C4-2B (cell line): ENCODE results near the gene OXSR1.

Experiments
- ZFX ChIP-seq: fragments of 450-650 bp; IDR thresholded peaks from 2 replicates; pipeline ENCODE4 v1.6.1; 2017
- TF ChIP-seq, protein P1 (sequence below): fragments of 450-650 bp; conservative IDR thresholded peaks from 2 replicates; pipeline ENCODE4 v1.5.1; 2017; ENCODE audit warnings: mild to moderate bottlenecking

DNA sequence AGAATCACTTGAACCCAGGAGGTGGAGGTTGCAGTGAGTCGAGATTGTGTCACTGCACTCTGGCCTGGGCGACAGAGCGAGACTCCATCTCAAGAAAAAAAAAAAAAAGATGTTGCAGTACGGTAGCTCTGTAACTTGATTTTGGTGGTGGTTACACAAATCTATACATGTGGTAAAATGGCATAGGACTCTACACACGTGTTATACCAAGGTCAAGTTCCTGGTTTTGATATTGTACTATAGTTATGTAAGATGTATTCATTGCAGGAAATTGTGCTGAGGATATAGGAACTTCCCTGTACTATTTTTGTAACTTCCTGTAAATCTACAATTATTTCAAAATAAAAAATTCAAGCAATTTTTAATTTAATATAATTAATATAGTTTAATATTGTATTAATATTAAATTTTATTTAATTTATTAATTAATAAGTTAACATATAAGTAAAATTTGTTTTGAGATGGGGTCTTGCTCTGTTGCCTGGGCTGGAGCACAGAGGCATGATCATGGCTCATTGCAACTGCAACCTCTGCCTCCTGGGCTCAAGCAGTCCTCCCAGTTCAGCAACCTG, 16.9 kb upstream of the OXSR1 start:
- TF ChIP-seq ZFX: no peak
- TF ChIP-seq, protein P1, sequence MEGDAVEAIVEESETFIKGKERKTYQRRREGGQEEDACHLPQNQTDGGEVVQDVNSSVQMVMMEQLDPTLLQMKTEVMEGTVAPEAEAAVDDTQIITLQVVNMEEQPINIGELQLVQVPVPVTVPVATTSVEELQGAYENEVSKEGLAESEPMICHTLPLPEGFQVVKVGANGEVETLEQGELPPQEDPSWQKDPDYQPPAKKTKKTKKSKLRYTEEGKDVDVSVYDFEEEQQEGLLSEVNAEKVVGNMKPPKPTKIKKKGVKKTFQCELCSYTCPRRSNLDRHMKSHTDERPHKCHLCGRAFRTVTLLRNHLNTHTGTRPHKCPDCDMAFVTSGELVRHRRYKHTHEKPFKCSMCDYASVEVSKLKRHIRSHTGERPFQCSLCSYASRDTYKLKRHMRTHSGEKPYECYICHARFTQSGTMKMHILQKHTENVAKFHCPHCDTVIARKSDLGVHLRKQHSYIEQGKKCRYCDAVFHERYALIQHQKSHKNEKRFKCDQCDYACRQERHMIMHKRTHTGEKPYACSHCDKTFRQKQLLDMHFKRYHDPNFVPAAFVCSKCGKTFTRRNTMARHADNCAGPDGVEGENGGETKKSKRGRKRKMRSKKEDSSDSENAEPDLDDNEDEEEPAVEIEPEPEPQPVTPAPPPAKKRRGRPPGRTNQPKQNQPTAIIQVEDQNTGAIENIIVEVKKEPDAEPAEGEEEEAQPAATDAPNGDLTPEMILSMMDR: no peak
